Mucosa of gallbladder (tissue), 1 donor: ENCODE data around the gene VRK1. TPM values are rescaled to one million over a fixed set of nuclear protein-coding genes. Genes with fewer than 3 reads are reported as not detected.

Experiments
- DNase-seq: peaks from one replicate; pipeline ENCODE4 v3.0.0-alpha.2; 2020; ENCODE audit warnings: low spot score
- total RNA-seq: library from RNA; stranded (reverse); gene quantifications from one replicate; pipeline ENCODE4 v1.2.1, GENCODE V29; 2021
- donor health status: DM: no; HTN: no; CAD: no.

The VRK1 gene
- total RNA-seq, 1 donor from 2014 or later = 12.1 TPM

- no peak for DNase-seq
Measured at GRCh38 chr14:96823652-96824051, 26.5 kb downstream of the VRK1 start.

DNA sequence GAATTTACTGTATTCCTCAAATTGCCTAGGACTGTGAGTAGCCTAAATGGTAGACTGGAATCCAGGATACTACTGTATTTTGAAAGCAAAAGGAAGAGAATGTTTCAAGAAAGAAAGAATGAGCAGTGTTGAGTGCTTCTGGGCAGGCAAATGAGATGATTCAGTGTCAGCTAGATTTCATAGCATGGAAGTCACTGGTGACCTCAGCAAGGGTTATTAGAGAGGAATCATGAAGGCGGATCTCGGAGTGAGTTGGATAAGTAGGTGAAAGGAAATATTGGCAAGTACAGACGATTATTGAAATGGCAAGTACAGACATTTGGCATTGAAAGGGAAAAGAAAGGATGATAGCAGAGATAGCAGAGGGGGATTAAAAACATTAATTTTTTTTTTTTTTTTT is 27.1 kb downstream of the VRK1 start:
- DNase-seq = no peak

DNA sequence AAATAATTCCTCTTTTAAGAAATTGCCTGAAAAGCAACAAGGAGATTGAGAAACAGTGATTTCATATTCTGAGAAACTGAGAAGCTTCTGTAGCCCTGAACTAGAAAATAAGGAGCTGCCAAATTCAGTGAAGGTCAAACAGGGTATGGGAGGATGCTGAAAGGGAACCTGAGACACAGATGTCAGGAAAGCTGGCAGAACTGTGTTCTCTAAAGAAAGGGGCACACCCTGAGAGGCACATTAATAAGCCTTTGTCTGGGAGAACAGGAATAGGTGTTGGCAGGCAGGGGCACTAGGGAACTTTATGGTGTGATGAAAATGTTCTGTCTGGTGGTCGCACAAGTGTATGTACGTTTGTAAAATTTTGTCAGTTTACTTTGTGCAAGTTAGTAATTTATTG is 29.6 kb downstream of the VRK1 start:
- no peak for DNase-seq

GRCh38 chr14:96827290-96827689 is 30.1 kb downstream of the VRK1 start:
- no peak for DNase-seq

- DNase-seq = no peak
Measured at GRCh38 chr14:96829791-96830190, 32.6 kb downstream of the VRK1 start.

- no peak for DNase-seq
Measured at GRCh38 chr14:96830946-96831345, 33.8 kb downstream of the VRK1 start.

GRCh38 chr14:96832351-96832750 is 35.2 kb downstream of the VRK1 start:
- DNase-seq = no peak

DNA sequence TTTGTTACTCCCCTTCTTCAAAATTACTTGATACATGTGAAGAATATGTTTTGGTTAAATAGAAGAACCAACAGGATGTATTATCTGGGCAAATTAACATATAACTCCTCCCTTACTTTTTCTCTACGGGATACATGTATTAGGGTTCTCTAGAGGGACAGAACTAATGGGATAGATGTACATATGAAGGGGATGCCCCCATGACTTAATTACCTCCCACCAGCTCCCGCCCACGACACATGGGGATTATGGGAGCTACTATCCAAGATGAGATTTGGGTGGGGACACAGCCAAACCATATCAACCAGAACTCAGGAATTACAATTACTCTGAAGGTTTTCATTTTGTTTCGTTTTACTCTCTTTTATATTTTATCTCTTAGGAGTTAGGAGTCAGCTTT is 41.3 kb downstream of the VRK1 start:
- DNase-seq = no peak

GRCh38 chr14:96839251-96839650 is 42.1 kb downstream of the VRK1 start:
- DNase-seq = no peak

DNA sequence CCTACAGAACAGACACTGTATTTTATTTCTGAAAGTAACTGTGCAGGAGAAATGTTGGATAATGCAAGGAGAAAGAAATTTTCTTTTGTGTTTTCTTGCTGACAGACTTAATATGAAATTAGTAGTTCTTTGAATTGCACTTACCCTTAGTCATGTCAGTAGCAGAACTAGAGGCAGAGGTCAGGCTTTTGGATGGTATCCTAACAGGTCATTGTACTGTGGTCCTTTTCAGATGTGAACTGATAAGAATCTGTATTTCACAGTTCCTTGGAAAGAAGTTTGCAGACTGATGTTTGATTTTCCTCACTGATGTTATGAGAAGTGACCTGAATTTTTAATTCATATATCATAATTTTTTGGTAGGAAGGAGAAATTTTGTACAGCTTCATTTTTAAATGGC is 46.0 kb downstream of the VRK1 start:
- DNase-seq = no peak

- DNase-seq = no peak
Measured at GRCh38 chr14:96844857-96845570, 47.8 kb downstream of the VRK1 start.

DNA sequence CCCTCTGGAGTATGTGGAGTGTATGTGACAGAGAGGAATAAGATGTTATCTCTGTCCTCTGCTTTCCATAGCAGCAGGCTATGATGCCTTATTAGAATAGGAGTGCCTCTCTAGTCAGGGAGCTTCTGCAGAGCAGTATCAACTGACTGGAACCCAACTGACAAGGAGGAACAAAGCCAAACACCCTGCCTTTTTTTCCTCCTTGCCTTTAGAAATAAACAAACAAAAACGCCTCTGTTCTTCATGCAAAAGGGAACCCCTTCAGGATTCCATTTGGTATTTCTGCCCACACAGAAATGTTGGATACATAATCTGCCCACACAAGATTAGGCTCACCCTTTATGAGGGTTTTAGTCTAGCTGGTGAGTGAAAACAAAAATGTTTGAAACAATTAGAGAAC is 50.3 kb downstream of the VRK1 start:
- no peak for DNase-seq

DNA sequence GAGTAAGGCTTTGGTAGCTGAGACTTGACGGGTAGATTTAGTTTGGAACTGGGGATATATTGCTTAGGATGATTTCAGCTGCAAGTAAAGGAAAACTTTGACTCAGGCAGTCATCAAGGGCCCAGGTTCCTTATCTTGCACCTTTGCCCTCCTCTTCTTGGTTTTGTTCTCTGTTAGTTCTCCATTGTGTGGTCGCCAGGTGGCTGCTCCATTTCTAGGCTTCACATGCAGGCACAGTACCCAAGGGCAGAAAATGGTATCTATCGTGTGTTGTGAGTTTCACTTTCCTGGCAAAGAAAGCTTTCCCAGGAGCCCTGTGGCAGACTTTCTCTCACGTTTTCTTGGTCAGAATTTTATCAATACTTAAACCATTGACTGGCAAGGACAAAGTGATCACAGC is 50.8 kb downstream of the VRK1 start:
- DNase-seq = no peak

DNA sequence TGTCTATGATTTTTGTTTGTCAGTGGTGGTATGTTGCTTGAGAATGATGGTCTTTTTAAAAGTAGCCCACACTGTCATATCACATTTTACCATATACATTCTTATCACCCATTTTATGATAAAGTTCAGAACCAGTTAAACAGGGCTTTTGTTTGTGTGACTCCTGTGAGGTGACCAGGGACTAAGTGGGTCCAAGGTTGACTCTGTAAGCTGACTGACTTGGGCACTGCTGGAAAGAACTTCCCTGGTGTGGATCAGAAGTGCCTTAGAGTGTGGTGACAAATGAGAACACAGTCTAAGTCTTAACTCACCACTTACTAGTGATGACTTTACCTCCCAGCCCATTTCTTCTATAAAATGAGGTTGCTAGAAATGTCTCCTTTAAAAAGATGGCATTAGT is 52.6 kb downstream of the VRK1 start:
- DNase-seq = no peak

- no peak for DNase-seq
Measured at GRCh38 chr14:96851694-96852381, 54.7 kb downstream of the VRK1 start.

DNA sequence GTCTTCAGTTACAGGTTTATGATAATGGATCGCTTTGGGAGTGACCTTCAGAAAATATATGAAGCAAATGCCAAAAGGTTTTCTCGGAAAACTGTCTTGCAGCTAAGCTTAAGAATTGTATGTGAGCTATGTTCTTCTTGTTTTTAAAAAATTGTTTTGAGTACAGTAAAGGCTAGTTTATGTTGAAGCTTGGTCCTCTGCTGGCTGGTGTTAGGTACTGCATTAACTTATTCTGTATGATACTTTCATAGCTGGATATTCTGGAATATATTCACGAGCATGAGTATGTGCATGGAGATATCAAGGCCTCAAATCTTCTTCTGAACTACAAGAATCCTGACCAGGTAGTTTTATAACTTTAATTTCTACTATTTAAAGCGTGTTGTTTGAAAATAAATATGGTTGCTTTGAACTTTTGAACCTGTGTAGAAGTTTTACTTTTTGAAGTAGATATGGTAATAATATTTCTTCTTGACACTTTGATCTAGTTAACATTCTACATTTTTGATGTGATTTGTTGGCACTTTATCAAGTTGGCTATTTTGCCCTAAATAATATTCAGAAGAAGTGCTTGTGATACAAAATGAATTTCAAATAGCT is 55.7 kb downstream of the VRK1 start:
- DNase-seq = no peak

DNA sequence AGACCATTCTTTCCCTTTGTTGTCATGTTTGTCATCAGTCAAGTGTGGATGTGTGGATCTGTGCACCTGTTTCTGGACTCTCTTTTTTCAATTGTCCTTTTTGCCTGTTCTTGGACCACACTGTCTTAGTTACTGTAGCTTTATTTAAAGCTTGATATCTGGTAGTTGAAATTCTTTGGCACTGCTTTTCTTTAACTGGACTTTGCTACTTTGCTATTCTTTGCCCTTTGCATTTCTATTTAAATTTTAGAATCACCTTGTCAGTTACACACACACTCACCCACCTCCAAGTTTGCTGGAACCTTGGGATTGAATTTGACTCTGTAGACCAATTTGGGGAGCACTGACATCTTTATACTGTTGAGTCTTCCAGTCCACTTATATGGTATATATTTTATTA is 61.5 kb downstream of the VRK1 start:
- DNase-seq = no peak

DNA sequence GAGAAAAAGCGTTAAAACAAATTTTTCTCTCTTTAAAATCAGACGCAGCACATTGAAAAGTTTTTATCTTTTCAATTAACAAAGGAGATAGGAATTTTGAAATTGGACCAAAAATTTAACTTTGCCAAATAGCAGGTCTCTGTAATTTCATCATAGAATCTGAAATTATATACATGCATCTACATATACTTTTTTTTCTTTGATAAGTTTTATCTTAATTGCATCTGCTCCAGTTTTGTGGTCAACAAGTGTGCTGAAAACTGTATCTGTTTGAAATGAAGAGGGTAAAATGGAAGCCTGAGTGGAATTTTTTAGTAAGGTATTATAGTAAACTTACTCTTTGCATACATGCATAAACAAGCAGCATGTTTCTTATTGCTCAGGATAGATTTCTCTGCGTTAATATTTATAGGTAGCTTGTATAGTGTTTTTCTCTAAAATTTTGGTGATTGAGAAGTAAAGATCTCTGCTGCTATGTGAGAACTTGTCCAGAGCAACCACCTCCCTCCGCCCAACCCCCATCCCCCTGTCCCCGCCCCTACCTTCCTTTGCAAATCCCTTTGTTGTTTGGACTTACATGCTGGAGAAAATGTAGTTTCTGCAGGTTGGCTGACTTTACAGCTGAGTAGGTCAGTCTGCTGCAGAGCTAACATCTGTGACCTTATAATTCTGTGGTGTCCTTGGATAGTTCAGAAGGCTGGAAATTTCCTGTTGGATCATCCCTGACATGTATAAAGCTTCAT is 64.6 kb downstream of the VRK1 start:
- DNase-seq = no peak

GRCh38 chr14:96863327-96863985 is 66.3 kb downstream of the VRK1 start:
- DNase-seq = no peak

GRCh38 chr14:96863986-96864330 is 66.8 kb downstream of the VRK1 start:
- no peak for DNase-seq

DNA sequence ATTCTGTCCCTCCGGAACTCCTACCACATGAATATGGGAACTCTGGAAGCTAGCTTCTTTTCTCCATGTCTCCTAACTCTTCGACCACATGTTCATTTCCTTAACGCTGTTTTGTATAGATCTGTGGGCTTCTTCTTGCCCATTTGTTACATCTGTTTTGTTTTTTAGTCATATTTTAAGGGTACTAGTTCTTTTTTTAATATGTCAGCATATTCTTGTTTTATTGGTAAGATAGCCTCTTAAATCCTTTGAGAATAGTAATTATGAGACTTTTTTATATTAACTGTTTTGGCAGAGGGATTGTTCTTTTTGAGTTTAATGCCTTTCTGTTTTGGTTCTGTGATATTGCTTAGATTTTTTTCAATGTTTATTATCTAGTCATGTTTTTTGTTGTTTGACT is 70.5 kb downstream of the VRK1 start:
- DNase-seq = no peak

GRCh38 chr14:96874127-96874526 is 76.9 kb downstream of the VRK1 start:
- no peak for DNase-seq
